Osteoblast (primary cell): ENCODE measurements around the gene EVA1C. TPM values are rescaled to one million over a fixed set of nuclear protein-coding genes. Genes with fewer than 3 reads are reported as not detected.

Experiments used
- DNase-seq: peaks from one replicate; pipeline ENCODE4 v3.0.0; 2011; ENCODE audit warnings: low spot score, mixed read lengths; ENCODE audit not compliant: insufficient read length; ENCODE audit errors: missing footprints
- H2AFZ ChIP-seq: 2 replicates; pipeline ENCODE4 v1.6.0; 2011; ENCODE audit warnings: mild to moderate bottlenecking, low read length
- H3K27ac ChIP-seq: 2 replicates; pipeline ENCODE4 v1.5.1; 2011; ENCODE audit warnings: mild to moderate bottlenecking, low read depth, low read length, moderate library complexity
- H3K27me3 ChIP-seq: 2 replicates; pipeline ENCODE4 v1.6.0; 2012; ENCODE audit warnings: mild to moderate bottlenecking, control low read depth, inconsistent platforms, low read length, moderate library complexity; ENCODE audit not compliant: insufficient read depth
- H3K36me3 ChIP-seq: 2 replicates; pipeline ENCODE4 v1.5.1; 2011; ENCODE audit warnings: mild to moderate bottlenecking, low read length, control low read depth, moderate library complexity; ENCODE audit not compliant: insufficient read depth
- H3K4me1 ChIP-seq: 2 replicates; pipeline ENCODE4 v1.5.1; 2011; ENCODE audit warnings: mild to moderate bottlenecking, low read length, control low read depth, moderate library complexity; ENCODE audit not compliant: insufficient read depth
- H3K4me2 ChIP-seq: 2 replicates; pipeline ENCODE4 v1.6.0; 2011; ENCODE audit warnings: mild to moderate bottlenecking, low read length; ENCODE audit not compliant: insufficient read depth
- H3K4me3 ChIP-seq: fragments of 200-600 bp; sonication (generic); 3 replicates; pipeline ENCODE4 v1.5.1; 2012; ENCODE audit warnings: mild to moderate bottlenecking, low read length, inconsistent platforms; ENCODE audit not compliant: insufficient read depth
- H3K79me2 ChIP-seq: 2 replicates; pipeline ENCODE4 v1.6.0; 2012; ENCODE audit warnings: mild to moderate bottlenecking, low read length, control low read depth, inconsistent platforms; ENCODE audit not compliant: insufficient read depth
- H3K9me3 ChIP-seq: 2 replicates; pipeline ENCODE4 v1.5.1; 2011; ENCODE audit warnings: low read depth, low read length, control low read depth
- H4K20me1 ChIP-seq: 2 replicates; pipeline ENCODE4 v1.6.0; 2012; ENCODE audit warnings: mild to moderate bottlenecking, low read length, control low read depth; ENCODE audit not compliant: insufficient read depth
- CTCF ChIP-seq: IDR thresholded peaks from 2 replicates; pipeline ENCODE4 v1.5.1; 2011; ENCODE audit warnings: mild to moderate bottlenecking, low read depth, low read length, moderate library complexity; ENCODE audit errors: extremely low read depth
- total RNA-seq: library from RNA; depleted of rRNA; stranded (reverse); fragments of >200 nt; gene quantifications from 2 replicates; pipeline ENCODE4 v1.2.3, GENCODE V29; 2012

Gene EVA1C
- total RNA-seq, 1 donor: 8.0 TPM

- Histone ChIP-seq H3K4me1 (peaks cover 55% of the 10 kb centered on the region), H3K79me2 (peaks cover 30% of the 10 kb centered on the region)
These were observed 12.2 kb downstream of the EVA1C start for GRCh38 chr21:32424674-32425073.

GRCh38 chr21:32425628-32426027, 13.1 kb downstream of the EVA1C start:
- Histone ChIP-seq H3K79me2 (peaks cover 25% of the 10 kb centered on the region), H3K27me3 (no peaks in the 10 kb centered on the region), H3K27ac (peak overlapping the region; percentile 89), H3K4me2 (no peak overlapping the region), H4K20me1 (no peaks in the 10 kb centered on the region), H3K4me3 (no peak overlapping the region), H3K9me3 (no peaks in the 10 kb centered on the region), H3K4me1 (peaks cover 55% of the 10 kb centered on the region), H2AFZ (no peak overlapping the region), H3K36me3 (no peaks in the 10 kb centered on the region)
- no peak for TF ChIP-seq CTCF
- DNase-seq: no peak

More at GRCh38 chr21:32424674-32425073, 12.2 kb downstream of the EVA1C start:
- Histone ChIP-seq H3K27me3 (no peaks in the 10 kb centered on the region), H2AFZ (no peak overlapping the region), H3K27ac (peak overlapping the region; percentile 89), H3K36me3 (no peaks in the 10 kb centered on the region), H3K4me3 (no peak overlapping the region), H3K4me2 (no peak overlapping the region), H4K20me1 (no peaks in the 10 kb centered on the region), H3K9me3 (no peaks in the 10 kb centered on the region)
- no peak for DNase-seq
- TF ChIP-seq CTCF: no peak

- peak overlapping the region; percentile 89 for H3K27ac ChIP-seq
- no peaks in the 10 kb centered on the region for H3K36me3 ChIP-seq
- no peaks in the 10 kb centered on the region for H4K20me1 ChIP-seq
- no peaks in the 10 kb centered on the region for H3K9me3 ChIP-seq
- H3K4me3 ChIP-seq: no peak overlapping the region
- peaks cover 23% of the 10 kb centered on the region for H3K79me2 ChIP-seq
- H3K27me3 ChIP-seq: no peaks in the 10 kb centered on the region
- TF ChIP-seq CTCF: no peak
- no peak for DNase-seq
- peak overlapping the region; percentile 29 for H3K4me2 ChIP-seq
- H2AFZ ChIP-seq: peak overlapping the region; percentile 1
- H3K4me1 ChIP-seq: peaks cover 55% of the 10 kb centered on the region
These were observed 13.6 kb downstream of the EVA1C start for GRCh38 chr21:32426066-32426465.

GRCh38 chr21:32426592-32427051, 14.1 kb downstream of the EVA1C start:
- peak overlapping the region; percentile 1 for H2AFZ ChIP-seq
- peaks cover 23% of the 10 kb centered on the region for H3K79me2 ChIP-seq

More at GRCh38 chr21:32426592-32427051, 14.1 kb downstream of the EVA1C start:
- no peaks in the 10 kb centered on the region for H3K9me3 ChIP-seq
- H3K4me2 ChIP-seq: peak overlapping the region; percentile 29
- DNase-seq: peak; percentile 76
- H4K20me1 ChIP-seq: no peaks in the 10 kb centered on the region
- H3K27ac ChIP-seq: peak overlapping the region; percentile 89
- no peaks in the 10 kb centered on the region for H3K27me3 ChIP-seq
- no peak overlapping the region for H3K4me3 ChIP-seq
- H3K36me3 ChIP-seq: no peaks in the 10 kb centered on the region
- H3K4me1 ChIP-seq: peaks cover 55% of the 10 kb centered on the region
- TF ChIP-seq CTCF: no peak
